Hypothalamus (tissue), 51 donors: ENCODE data around the gene ZNF296.
"Not testable (repeated sequence)": the region's sequence is repeated elsewhere in the genome, so short reads cannot be mapped to it uniquely, and the experiment has no call there.

Experiments
- DNase-seq, 51 donors: peaks; one replicate each; lab custom pipeline; 2025; lab: John Stamatoyannopoulos, UW

Gene ZNF296

GRCh38 chr19:45076029-45076850 is at the start of gene ZNF296:
ZNF296 (minus strand) TSS chr19:45076478; CDS start chr19:45076373, 105 bp downstream.
- peak in 20 of 51 donors; percentile 4 to 46 (median 18) for DNase-seq

GRCh38 chr19:45125360-45125759 is 49.1 kb upstream of the ZNF296 start:
- no peak for DNase-seq

GRCh38 chr19:45124021-45124420 is 47.7 kb upstream of the ZNF296 start:
- no peak for DNase-seq

- DNase-seq: no peak
These were observed 47.2 kb upstream of the ZNF296 start for GRCh38 chr19:45123440-45123850.

- no peak for DNase-seq
These were observed 46.6 kb upstream of the ZNF296 start for GRCh38 chr19:45122832-45123231.

- no peak for DNase-seq
These were observed 45.6 kb upstream of the ZNF296 start for GRCh38 chr19:45121827-45122345.

GRCh38 chr19:45119582-45119981 is 43.3 kb upstream of the ZNF296 start:
- DNase-seq: no peak

- DNase-seq: not testable (repeated sequence)
These were observed 42.5 kb upstream of the ZNF296 start for GRCh38 chr19:45118591-45119355.

GRCh38 chr19:45118106-45118505 is 41.8 kb upstream of the ZNF296 start:
- no peak for DNase-seq

GRCh38 chr19:45117671-45118070 is 41.4 kb upstream of the ZNF296 start:
- peak in 2 of 51 donors; percentile 18 to 25 for DNase-seq

- no peak for DNase-seq
These were observed 40.9 kb upstream of the ZNF296 start for GRCh38 chr19:45117167-45117594.

GRCh38 chr19:45115809-45116615 is 39.7 kb upstream of the ZNF296 start:
- no peak for DNase-seq

- DNase-seq: no peak
These were observed 37.8 kb upstream of the ZNF296 start for GRCh38 chr19:45114116-45114515.

GRCh38 chr19:45113628-45114027 is 37.4 kb upstream of the ZNF296 start:
- no peak for DNase-seq

GRCh38 chr19:45112111-45112827 is 36.0 kb upstream of the ZNF296 start:
- DNase-seq: no peak

- no peak for DNase-seq
These were observed 34.6 kb upstream of the ZNF296 start for GRCh38 chr19:45110851-45111266.

GRCh38 chr19:45107621-45108150 is 31.4 kb upstream of the ZNF296 start:
- DNase-seq: no peak

GRCh38 chr19:45106363-45106762 is 30.1 kb upstream of the ZNF296 start:
- DNase-seq: not testable (repeated sequence)

- no peak for DNase-seq
These were observed 28.5 kb upstream of the ZNF296 start for GRCh38 chr19:45104658-45105349.
